ENCODE data around the gene MEIS1.
A peak's percentile ranks its signal among the peaks of the same experiment; 100 is the strongest.
"Not testable (repeated sequence)": the region's sequence is repeated elsewhere in the genome, so short reads cannot be mapped to it uniquely, and the experiment has no call there.

The MEIS1 gene

DNA sequence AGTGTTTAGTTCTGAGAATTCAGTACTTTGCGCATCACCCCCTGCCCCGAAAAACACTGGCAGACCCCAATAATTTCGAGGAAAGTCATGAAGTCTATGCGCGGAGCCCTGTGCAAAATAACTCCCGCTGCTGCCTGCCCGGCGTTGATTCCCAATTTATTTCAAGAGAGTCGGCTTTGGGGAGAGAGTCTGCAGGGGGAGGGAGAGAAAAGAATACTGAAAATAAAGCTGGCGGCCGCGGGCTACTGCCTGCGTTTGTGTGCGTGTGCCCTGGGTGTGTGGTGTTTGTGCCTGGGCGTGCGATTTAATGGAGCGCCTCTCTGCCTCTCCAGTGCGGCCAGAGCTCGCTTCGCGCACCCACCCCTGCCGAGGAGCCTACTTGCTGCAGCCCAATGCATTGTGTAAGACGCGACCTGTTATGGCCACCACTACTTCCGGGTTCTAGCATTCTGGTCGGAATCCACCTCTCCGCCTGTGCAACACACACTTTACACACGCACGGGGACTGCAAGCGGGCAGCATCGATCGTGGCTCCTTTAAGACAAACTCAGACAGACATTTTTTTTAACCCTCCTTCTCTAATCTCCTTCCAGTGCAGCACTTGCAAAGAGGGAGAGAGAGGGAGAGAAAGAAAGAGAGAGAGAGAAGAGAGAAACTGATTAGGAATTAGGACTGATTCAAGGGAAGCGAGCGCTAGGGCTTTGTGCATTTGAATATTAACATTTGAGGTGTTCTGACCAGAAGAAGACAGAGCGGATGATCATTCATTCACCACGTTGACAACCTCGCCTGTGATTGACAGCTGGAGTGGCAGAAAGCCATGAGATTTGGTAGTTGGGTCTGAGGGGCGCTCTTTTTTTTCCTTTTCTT, at the start of gene MEIS1:
Gene MEIS1 (plus strand): TSS at position 447 of the 870 bp plus-strand sequence. CDS start 732 bp downstream, outside the sequence.
- H3K27me3 Mint-ChIP-seq (ENCODE audit: low read depth): peaks cover 31% of the 10 kb centered on the region
- peaks cover 33% of the 10 kb centered on the region for H3K36me3 Mint-ChIP-seq (ENCODE audit: low read depth)
- peaks cover 11% of the 10 kb centered on the region for H3K4me1 Mint-ChIP-seq

DNA sequence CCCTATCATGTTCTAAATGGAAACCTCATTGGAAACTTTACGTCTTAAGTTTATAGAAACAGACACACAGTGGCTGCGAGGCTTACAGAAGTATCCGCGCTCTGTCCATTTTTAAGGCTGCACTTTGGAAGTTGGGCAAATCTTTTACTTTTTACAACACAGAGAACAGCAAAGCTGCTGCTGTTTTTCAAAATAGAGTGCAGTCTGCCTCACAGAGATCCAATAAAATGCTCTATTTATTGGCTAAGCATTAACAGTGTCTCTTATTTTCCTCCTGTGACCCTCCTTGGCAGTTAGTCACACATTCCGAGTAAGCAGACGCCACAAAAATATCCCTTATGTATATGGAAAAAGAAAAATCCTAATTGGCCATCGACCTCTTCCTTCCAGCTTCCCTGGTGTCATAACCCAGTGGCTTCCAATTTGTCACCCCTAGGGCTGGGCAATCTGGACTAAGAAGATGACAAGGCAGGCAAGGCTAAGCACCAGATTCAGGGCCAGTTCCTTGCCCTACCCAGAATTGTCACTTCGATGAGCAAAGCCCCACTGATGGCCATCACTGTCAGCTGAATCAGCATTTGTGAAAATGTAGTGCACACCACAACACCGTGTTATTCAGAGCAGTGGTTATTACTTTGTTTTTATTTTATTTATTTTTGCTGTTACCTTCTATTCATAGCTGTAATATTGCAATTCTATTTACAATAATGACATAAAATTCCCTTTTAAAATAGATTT, 47.7 kb upstream of the MEIS1 start:
- peaks cover 6% of the 10 kb centered on the region for H3K9me3 Mint-ChIP-seq
- H3K4me1 Mint-ChIP-seq: peaks cover 37% of the 10 kb centered on the region
- TF ChIP-seq, protein P1, sequence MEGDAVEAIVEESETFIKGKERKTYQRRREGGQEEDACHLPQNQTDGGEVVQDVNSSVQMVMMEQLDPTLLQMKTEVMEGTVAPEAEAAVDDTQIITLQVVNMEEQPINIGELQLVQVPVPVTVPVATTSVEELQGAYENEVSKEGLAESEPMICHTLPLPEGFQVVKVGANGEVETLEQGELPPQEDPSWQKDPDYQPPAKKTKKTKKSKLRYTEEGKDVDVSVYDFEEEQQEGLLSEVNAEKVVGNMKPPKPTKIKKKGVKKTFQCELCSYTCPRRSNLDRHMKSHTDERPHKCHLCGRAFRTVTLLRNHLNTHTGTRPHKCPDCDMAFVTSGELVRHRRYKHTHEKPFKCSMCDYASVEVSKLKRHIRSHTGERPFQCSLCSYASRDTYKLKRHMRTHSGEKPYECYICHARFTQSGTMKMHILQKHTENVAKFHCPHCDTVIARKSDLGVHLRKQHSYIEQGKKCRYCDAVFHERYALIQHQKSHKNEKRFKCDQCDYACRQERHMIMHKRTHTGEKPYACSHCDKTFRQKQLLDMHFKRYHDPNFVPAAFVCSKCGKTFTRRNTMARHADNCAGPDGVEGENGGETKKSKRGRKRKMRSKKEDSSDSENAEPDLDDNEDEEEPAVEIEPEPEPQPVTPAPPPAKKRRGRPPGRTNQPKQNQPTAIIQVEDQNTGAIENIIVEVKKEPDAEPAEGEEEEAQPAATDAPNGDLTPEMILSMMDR (IDR thresholded peaks at IDR 0.05; ENCODE audit: unreplicated experiment in 3 of 3): no peak
- H3K4me3 Mint-ChIP-seq: no peak overlapping the region
- peak overlapping the region in 1 of 3 experiments; percentile 5 for H3K27ac Mint-ChIP-seq
- no peaks in the 10 kb centered on the region for H3K27me3 Mint-ChIP-seq (ENCODE audit: low read depth)
- peaks cover 4% of the 10 kb centered on the region for H3K36me3 Mint-ChIP-seq (ENCODE audit: low read depth)

More for the DNA sequence above, at the start of gene MEIS1:
- TF ChIP-seq, protein P1 (IDR thresholded peaks at IDR 0.05; ENCODE audit: unreplicated experiment in 3 of 3): no peak
- peaks cover 4% of the 10 kb centered on the region for H3K9me3 Mint-ChIP-seq
- H3K4me3 Mint-ChIP-seq: peak within 1 kb of the TSS; percentile 98
- H3K27ac Mint-ChIP-seq: peak within 1 kb of the TSS; percentile 98 to 99 (median 99)

DNA sequence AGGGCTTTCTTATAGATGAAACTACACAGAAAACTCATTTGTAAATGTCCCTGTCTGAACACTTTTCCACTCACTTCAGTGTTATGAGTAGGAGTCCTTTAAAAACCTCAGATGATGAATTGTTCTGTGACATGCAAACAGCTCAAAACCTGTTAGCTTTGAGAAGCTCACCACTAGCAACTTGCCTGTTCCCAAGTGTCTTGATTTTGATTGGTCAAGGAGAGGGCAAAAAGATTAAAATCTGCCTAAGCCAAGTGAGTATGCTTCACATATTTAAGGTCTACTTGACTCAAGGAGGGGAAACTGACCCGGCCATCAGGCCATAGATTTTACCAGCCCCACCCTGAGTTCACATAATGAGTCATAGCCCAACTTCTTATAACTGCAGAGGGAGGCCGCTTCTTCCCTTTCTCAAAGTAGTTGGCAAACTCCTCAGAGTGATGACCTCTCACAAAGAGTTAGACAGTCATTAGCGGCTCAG, 45.2 kb upstream of the MEIS1 start:
- TF ChIP-seq, protein P1 (IDR thresholded peaks at IDR 0.05; ENCODE audit: unreplicated experiment in 3 of 3): no peak
- Mint-ChIP-seq H3K9me3 (peaks cover 10% of the 10 kb centered on the region), H3K4me1 (peaks cover 34% of the 10 kb centered on the region), H3K27me3 (ENCODE audit: low read depth) (no peaks in the 10 kb centered on the region), H3K4me3 (no peak overlapping the region), H3K27ac (peak overlapping the region; percentile 28 to 37 (median 34)), H3K36me3 (ENCODE audit: low read depth) (peaks cover 4% of the 10 kb centered on the region)

DNA sequence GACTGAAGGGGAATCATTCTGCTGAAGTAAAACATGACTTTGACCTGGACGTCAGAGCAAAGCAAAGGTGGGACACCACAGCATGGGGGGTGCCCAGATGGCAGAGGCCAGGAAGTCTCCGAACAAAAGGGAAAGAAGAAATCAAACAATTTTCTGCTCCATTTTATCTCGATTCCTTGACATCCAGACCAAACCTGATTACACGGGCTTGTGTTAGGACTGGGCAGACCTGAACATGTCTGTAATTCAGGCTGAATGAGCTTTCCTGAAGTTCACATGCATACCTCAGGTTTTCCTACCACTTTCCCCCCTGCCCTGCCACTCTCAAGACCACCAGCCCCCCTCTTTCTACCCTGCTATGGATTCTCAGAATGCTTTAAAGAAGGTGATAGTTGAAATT, 44.8 kb upstream of the MEIS1 start:
- H3K36me3 Mint-ChIP-seq (ENCODE audit: low read depth): peaks cover 4% of the 10 kb centered on the region
- TF ChIP-seq, protein P1 (IDR thresholded peaks at IDR 0.05; ENCODE audit: unreplicated experiment in 3 of 3): no peak
- peak overlapping the region in 1 of 3 experiments; percentile 2 for H3K4me3 Mint-ChIP-seq
- peak overlapping the region in 1 of 3 experiments; percentile 28 for H3K27ac Mint-ChIP-seq
- H3K27me3 Mint-ChIP-seq (ENCODE audit: low read depth): no peaks in the 10 kb centered on the region
- H3K9me3 Mint-ChIP-seq: peaks cover 10% of the 10 kb centered on the region
- H3K4me1 Mint-ChIP-seq: peaks cover 34% of the 10 kb centered on the region

DNA sequence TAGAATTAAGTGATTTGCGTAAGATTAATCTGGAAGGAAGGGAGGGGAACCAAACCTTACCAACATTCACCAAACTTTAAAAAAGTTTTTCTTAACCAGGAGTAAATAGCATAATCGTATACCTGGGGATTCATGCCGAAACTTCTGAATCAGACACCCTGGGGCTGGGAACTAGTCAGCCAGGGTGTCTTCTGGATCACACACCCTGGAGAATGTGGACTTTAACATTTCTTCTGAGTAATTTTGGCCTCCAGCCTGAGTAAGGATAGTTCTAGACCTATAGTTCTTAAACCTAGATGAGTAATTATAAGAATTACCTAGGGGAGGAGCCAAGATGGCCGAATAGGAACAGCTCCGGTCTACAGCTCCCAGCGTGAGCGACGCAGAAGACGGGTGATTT, 44.1 kb upstream of the MEIS1 start:
- peak overlapping the region in 1 of 3 experiments; percentile 29 for H3K27ac Mint-ChIP-seq
- no peaks in the 10 kb centered on the region for H3K27me3 Mint-ChIP-seq (ENCODE audit: low read depth)
- peaks cover 4% of the 10 kb centered on the region for H3K36me3 Mint-ChIP-seq (ENCODE audit: low read depth)
- TF ChIP-seq, protein P1 (IDR thresholded peaks at IDR 0.05; ENCODE audit: unreplicated experiment in 3 of 3): no peak
- H3K4me1 Mint-ChIP-seq: peaks cover 34% of the 10 kb centered on the region
- H3K9me3 Mint-ChIP-seq: peaks cover 10% of the 10 kb centered on the region
- H3K4me3 Mint-ChIP-seq: peak overlapping the region in 1 of 3 experiments; percentile 32

DNA sequence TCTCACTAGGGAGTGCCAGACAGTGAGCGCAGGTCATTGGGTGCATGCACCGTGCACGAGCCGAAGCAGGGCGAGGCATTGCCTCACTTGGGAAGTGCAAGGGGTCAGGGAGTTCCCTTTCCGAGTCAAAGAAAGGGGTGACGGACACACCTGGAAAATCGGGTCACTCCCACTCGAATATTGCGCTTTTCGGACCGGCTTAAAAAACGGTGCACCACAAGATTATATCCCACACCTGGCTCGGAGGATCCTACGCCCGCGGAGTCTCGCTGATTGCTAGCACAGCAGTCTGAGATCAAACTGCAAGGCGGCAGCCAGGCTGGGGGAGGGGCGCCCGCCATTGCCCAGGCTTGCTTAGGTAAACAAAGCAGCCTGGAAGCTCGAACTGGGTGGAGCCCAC, 43.7 kb upstream of the MEIS1 start:
- not testable (repeated sequence) for H3K27me3 Mint-ChIP-seq (ENCODE audit: low read depth); H3K36me3 Mint-ChIP-seq (ENCODE audit: low read depth)
- peaks cover 10% of the 10 kb centered on the region for H3K9me3 Mint-ChIP-seq
- H3K4me1 Mint-ChIP-seq: peaks cover 32% of the 10 kb centered on the region
- H3K27ac Mint-ChIP-seq: peak overlapping the region in 1 of 3 experiments; percentile 29
- H3K4me3 Mint-ChIP-seq: peak overlapping the region in 1 of 3 experiments; percentile 32
